ENCODE data around the gene TBX6. TPM values are rescaled to one million over a fixed set of nuclear protein-coding genes. Genes with fewer than 3 reads are reported as not detected.

Gene TBX6
- 1 to 10 TPM in 1 of 4 donors, under 1 TPM in 2, not detected in 1; 0.38 to 1.2 (median 0.44) TPM for total RNA-seq

- TF ChIP-seq CTCF (IDR thresholded peaks at IDR 0.05; ENCODE audit: low read depth): no peak
Observed at GRCh38 chr16:30091474-30092372, at the start of gene TBX6. TSS of gene TBX6 (minus strand) at chr16:30091924. CDS start at chr16:30091193, 731 bp downstream.

GRCh38 chr16:30139583-30140481 is 48.1 kb upstream of the TBX6 start:
- no peak for TF ChIP-seq CTCF (IDR thresholded peaks at IDR 0.05; ENCODE audit: low read depth)

- no peak for TF ChIP-seq CTCF (IDR thresholded peaks at IDR 0.05; ENCODE audit: low read depth)
Observed at GRCh38 chr16:30137897-30138296, 46.2 kb upstream of the TBX6 start.

GRCh38 chr16:30136971-30137605 is 45.4 kb upstream of the TBX6 start:
- TF ChIP-seq CTCF (IDR thresholded peaks at IDR 0.05; ENCODE audit: low read depth): no peak

- TF ChIP-seq CTCF (IDR thresholded peaks at IDR 0.05; ENCODE audit: low read depth): no peak
Observed at GRCh38 chr16:30132591-30132990, 40.9 kb upstream of the TBX6 start.

- TF ChIP-seq CTCF (IDR thresholded peaks at IDR 0.05; ENCODE audit: low read depth): no peak
Observed at GRCh38 chr16:30131869-30132475, 40.2 kb upstream of the TBX6 start.

Measured in subcutaneous adipose tissue (tissue), 4 donors.